T-helper 1 cell (primary cell): ENCODE data around the gene USP9X.
A peak's percentile ranks its signal among the peaks of the same experiment; 100 is the strongest.
"Not testable (repeated sequence)": the region's sequence is repeated elsewhere in the genome, so short reads cannot be mapped to it uniquely, and the experiment has no call there.

Experiments
- DNase-seq, 5 donors: peaks; one replicate each; pipeline ENCODE4 v3.0.0-alpha.2; 2012 to 2020

Gene USP9X

DNA sequence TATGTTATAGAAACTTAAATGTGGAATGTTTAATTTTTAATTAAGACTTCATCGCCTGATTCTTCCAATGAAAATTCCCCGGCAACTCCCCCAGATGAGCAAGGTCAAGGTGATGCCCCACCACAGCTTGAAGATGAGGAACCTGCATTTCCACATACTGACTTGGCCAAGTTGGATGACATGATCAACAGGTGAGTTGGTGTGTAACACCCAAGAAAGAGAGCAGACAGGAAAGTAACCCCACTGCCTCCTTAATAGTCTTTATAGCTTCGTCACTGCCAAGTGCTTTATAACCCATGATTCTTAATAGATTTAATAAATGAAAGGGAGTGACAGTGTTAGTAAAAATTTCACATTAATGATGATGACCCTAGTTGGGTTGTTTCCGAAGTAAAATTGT lies 43.7 kb downstream of the USP9X start:
- DNase-seq = no peak

DNA sequence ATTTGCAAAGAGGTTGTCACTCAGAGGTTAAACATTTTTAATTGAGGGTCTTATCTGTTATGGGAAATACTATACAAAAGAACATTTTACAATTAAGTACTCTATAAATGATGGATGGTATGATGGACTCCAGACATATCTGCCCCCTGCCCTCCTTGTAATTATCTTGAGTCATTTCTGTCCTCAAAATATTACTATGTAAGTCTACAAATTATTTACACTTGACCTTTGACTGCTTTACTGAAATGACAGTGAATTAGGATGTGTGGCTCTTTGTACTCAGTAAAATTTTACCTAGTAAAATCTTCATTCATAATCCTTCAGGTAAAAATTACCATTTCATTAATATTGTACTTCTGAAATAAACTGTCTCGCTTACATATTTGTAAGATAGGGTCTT lies 46.5 kb downstream of the USP9X start:
- no peak for DNase-seq

DNA sequence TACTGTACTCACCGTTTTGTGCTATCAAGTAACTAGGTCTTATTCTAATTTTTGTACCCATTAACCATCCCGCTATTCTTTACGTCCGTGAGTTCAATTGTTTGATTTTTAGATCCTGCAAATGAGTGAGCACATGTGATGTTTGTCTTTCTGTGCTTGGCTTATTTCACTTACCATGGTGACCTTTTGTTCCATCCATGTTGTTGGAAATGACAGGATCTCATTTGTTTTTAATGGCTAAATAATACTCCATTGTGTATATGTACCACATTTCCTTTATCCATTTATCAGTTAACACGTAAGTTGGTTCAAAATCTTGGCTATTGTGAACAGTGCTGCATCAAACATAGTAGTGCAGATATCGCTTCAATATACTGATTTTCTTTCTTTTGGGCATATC lies 48.3 kb downstream of the USP9X start:
- DNase-seq = no peak

DNA sequence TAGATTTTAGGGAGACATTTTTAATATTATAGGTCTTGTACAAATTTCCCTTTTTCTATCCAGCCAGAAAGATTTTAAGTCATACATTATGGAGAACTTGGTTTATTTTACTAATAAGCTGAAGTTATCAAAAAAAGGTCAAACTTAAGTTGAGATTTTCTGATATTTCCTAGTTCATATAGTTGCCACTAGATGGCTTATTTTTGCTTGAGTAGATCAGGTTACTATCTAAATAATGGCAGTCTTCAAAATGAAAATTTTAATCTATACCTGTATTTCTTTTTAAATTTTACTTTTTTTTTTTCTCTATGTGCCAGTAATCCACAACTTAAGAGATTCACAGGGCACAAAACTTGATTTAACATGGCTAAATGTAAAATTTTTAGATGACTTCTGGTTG lies 52.3 kb downstream of the USP9X start:
- DNase-seq = no peak

DNA sequence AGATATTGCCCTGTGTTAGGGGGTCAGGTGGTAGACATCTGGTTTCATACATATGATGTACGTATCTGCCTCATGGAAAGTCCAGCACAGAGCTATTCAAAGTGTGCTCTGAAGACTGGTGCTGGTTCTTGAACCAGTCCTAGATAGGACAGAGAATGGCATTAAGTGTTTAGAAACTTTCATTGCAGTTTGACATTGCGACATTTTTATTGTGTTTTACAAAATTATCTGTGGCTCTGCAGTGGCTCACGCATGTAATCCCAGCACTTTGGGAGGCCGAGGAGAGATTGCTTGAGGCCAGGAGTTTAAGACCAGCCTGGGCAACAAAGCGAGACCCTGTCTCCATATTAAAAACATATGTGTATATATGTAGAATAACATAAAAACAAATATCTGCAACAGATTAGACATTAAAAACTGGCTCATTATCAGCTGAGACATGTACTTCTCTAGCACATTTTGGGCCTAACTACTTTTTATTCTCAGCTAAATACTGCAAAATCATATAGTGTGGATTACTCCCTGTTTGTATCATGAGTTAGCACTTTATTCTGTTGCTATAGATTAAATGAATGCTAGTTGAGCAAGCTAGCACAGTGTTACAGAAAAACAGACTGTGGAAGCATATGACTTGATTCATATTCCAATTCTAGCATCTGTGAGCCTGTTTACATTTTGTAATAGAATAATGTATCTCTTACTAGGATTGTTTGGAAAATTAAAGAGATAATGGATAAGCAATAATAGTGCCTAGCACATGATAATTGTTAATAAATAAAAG lies 57.1 kb downstream of the USP9X start:
- DNase-seq = no peak

DNA sequence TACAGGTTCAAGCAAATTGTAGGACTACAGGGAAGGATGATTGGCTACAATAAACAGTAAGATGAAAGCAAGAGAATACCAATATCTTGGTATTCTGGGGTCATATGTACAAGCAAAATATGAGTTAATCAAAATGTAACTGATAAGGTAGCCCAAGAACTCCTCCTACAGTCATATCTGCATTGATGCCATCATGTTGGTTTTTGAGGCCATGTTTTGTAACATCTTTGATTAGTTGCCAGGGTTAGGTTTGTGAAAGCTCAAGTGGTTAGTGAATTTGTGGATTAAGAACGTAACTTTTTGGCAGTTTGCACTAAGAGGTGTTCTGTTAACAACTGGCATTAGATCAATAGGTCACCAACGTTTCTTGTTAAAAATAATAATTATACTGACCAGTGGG lies 59.6 kb downstream of the USP9X start:
- no peak for DNase-seq

DNA sequence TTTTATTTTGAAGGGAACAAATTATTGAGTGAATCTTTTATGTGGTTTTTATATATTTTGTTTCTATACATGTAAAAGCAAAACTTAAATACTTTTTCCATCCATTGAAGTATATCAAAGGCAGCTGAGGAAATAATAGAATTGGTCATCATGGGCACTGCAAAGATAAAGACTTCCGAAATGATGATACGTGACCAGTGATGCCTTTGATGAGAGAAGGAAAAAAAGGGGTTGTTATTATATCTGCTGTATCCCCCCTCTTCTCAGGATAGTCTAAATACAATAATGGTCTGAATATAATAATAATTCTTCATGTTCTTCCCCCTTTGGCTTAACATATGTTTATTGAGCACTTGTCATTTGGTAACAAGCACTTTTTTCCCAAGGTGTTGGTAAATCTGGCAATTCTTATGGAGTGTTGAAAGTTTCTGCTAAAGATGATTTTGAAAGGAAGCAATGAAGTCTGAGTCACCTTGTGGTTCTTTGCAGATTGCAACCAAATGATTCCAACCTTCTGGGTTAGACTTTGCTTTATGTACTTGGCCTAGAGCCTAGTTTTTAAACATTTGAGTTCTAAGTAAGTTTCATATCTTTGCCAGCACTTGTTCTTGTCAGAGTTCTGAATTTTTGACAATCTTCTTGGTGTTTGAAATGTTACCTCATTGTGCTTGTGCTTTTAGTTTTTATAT lies 60.8 kb downstream of the USP9X start:
- DNase-seq = peak in 1 of 5 donors; percentile 4

DNA sequence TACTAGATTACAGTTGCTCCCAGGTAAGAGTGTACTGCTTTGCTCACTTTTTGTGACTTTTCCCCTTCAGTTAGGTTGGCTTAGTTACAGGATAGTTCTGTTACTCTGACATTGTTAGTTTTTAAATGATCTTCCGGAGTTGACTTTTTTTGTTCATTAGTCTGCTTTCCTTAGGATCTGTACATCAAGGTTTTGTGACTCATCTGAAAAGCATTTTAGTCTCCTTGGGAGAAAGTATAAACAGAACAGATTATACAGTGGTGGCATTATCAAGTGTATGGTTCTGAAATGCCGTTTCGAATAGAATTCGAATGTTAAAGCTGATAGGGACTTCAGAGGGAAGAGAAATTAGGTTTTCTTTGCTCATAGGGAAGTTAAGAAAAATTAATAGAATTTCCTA lies 63.3 kb downstream of the USP9X start:
- no peak for DNase-seq

DNA sequence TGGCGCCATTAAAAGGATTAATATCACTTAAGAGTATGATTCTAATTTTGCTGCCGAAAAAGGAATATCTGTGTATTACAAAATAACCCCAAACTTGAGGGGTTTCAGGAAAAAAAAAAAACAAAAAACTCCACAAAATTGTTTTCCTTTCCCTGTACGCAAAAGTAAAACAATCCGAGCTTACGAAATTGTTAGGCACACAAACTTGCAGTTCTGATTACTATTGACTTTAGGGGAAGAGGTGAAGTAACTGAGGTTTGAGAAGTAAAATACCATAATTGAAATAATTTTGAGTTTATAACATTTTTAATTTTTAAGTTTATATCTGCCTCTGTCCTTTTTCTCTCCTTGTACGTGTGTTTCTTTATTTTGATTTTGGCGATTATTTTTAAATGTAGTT lies 64.8 kb downstream of the USP9X start:
- DNase-seq = no peak

DNA sequence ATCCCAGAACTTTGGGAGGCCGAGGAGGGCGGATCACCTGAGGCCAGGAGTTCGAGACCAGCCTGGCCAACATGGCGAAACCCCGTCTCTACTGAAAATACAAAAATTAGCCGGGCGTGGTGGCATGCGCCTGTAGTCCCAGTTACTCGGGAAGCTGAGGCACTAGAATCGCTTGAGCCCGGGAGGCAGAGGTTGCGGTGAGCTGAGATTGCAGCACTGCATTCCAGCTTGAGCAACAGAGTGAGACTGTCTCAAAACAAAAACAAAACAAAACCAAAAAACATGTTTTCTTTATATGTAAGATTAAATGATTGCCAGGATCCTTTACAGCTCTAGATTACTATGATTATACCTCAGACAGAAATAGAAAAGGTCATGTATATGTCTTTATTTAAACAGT lies 66.5 kb downstream of the USP9X start:
- not testable (repeated sequence) for DNase-seq

DNA sequence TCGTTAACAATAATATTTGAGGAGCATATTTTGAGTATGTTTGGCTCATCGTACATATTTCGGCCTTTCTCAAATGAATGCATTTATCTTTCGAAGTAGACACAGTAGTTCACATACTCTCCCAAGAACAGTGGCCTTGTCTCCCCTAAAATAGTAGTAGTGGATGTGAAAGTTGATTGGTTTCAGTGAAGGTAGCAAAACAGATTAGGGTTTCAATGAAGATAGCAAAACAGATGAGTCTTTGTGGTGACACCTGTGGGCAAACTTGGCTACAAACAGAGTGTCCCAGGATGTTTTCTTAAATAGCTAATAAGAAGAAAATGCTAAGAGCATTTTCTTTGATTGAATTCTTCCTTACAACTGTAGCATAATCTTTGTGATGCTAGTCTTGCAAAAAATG lies 67.0 kb downstream of the USP9X start:
- DNase-seq = no peak

DNA sequence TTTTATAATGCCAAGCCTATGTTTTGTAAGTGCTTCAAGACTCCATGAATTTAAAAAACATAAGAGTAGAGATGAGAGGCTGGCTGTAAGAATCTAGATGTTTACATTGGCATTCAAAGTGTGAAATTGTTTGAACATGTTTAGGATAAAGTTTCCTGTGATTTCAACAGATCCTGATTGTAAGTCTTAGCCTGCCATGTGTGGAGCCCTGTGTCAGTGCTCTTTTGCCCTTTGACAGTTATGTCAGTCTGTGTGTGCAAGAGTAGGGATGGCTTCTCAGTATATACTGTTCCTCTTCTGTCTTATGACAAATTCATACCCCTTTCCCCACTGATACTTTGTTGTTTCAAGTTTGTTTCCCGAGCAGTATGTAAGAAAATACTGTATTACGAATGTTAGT lies 68.2 kb downstream of the USP9X start:
- no peak for DNase-seq

DNA sequence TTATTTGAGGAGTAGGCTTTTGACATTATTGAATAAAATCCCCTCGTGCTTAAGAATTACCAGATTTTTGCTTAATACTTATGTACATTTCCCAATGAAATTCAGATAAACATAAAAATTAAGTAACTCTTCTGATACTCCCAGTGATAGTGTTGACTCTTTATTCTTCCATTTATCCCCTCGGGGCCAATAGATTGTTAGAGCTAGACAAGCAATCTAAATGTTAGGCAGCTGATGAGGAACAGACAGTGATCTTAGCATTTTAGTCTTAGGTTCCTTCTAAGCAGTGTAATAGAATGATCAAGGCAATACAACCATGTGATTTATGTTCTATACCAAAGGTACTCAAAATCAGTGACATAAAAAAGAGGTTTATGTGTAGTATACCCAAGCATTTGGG lies 68.7 kb downstream of the USP9X start:
- no peak for DNase-seq

DNA sequence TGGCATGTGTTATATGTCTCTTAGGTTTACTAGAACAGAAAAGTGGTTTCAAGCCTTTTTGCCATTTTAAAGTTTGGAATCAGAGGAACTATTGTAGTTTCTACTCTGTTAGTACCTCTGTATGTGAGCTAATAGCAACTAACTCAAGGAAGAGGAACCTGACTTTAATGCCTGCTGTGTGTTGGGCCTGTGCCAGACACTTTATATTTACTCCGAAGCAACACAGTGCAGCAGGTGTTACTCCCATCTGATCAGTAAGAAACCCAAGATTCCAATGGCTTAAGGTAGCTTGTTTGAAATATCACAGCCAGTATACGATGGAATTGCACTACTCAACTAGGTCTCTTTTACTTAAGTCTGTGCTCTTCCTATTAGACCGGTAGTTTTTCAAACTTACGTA lies 79.2 kb downstream of the USP9X start:
- DNase-seq = no peak

DNA sequence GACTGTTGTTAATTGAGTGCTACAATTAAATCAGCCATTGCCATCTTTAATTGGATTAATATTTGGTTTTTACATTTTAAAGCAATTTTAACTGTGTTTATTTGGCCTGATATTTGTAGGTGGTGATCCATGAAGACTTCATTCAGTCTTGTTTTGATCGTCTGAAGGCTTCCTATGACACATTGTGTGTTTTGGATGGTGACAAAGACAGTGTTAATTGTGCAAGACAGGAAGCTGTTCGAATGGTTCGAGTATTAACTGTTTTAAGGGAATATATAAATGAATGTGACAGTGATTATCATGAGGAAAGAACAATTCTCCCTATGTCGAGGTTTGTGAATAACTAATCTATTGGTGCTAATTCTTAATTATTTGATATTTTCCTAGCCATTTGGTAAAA lies 82.6 kb downstream of the USP9X start:
- DNase-seq = no peak

DNA sequence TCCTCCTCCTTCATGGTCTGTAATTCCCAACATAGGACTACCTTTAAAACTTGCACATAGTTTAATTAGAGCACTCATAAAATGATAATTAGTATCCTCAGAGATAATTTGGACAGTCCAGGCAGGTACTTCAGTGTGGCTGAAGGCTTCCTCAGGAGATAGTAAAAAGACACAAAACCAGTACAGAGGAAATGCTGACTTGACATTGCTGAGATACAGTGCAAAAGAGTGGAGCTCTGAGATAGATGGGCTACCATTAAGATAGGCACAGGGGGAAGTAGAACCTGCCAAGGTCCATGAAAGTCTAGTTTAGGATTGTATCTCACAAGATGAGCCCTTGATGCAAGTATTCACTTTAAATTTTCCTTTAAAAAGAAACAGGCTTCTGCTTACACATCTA lies 91.0 kb downstream of the USP9X start:
- DNase-seq = no peak

DNA sequence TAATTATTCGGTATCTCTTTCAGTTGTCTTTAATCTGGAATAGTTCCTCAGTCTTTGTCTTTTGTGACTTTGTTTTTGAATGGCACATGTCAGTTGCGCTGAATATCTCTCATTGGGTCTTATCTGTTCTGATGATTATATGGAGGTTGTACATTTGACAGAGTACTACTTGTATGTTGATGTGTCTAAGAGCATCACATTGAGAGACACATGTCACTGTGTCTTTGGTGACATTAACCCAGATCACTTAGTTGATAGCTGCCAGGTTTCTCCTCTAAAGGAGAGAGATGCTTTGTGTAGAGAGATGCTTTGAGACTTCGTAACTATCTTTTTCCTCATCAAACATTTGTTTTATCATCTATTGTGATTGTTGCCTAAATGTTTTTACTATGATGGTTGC lies 92.1 kb downstream of the USP9X start:
- DNase-seq = no peak

DNA sequence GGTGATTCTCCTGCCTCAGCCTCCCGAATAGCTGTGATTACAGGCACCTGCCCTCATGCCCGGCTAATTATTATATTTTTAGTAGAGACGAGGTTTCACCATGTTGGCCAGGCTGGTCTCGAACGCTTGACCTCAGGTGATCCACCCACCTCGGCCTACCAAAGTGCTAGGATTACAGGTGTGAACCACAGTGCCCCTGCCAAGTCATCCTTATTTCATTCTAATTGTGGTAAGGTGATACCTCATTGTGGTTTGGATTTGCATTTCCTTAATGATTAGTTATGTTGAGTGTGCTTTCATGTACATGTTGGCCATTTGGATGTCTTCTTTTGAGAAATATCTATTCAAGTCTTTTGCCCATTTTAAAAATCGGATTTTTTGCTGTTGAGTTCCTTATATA lies 93.0 kb downstream of the USP9X start:
- no peak for DNase-seq

DNA sequence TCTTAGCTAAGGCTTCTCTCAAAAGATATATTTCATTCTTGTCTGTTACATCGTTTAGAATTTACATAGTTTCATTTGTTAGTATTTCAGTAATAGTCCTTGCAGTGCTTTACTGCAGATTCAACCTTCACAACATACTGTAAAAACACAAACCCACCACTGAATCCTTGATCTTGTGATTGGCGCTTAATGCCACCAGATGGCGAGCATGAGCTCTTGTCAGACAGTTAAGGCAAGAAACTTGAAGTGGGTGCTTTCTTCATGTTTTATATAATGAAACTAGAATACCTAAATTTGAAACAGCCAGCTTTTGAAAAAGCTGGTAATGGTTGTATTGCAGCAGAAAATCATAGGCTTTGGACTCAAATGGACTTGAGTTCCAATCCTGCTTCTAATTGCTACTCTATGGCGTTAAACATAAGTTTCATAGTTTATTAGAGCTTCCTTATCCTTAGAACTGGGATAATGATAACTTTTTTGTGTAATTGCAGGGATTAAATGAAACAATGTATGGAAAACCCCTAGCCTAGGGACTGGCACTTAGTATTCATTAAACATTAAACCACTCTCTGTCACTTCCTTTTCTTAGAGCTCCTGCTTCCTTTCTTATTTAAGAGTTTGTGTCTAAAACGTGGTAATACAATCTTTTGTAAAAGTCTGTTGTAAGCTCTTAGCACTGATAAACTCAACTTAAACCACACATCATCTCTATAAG lies 95.1 kb downstream of the USP9X start:
- DNase-seq = peak in 4 of 5 donors; percentile 8 to 66 (median 20)

DNA sequence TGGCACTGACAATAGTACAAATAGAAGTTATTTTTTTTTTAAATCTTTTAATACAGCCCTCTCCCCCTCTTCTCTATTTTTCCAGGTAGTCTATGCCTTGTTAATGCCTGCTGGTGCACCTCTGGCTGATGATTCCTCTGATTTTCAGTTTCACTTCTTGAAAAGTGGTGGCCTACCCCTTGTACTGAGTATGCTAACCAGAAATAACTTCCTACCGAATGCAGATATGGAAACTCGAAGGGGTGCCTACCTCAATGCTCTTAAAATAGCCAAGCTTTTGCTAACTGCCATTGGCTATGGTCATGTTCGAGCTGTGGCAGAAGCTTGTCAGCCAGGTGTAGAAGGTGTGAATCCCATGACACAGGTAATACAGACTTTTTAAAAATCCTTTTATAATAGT lies 99.1 kb downstream of the USP9X start:
- no peak for DNase-seq

DNA sequence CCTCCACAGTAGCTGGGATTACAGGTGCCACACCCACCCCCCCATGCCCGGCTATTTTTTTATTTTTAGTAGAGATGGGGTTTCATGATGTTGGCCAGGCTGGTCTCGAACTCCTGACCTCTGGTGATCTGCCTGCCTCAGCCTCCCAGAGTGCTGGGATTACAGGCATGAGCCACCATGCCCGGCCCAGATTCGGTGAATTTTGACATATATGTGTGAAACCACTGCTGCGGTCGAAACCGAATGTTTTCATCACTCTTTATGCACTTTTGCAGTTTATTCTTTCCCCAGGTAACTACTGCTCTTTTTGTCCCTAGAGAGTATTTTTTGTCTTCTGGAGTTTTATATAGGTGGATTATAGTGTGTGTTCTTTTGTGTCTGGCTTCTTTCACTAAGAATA lies 101.7 kb downstream of the USP9X start:
- not testable (repeated sequence) for DNase-seq

DNA sequence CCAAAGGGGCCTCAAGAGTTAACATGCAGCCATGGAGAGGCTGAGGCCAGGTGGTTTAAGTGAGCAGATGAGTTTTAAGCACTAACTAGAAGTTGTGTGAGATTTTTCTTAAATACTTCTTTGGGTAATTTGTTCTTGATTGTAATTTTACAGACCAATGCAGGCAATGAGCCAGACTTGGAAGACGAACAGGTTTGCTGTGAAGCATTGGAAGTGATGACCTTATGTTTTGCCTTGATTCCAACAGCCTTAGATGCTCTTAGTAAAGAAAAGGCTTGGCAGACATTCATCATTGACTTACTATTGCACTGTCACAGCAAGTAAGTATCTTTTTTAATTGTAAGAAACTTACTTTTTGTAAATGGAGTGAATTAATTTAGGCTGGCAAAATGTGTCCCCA lies 103.9 kb downstream of the USP9X start:
- no peak for DNase-seq

DNA sequence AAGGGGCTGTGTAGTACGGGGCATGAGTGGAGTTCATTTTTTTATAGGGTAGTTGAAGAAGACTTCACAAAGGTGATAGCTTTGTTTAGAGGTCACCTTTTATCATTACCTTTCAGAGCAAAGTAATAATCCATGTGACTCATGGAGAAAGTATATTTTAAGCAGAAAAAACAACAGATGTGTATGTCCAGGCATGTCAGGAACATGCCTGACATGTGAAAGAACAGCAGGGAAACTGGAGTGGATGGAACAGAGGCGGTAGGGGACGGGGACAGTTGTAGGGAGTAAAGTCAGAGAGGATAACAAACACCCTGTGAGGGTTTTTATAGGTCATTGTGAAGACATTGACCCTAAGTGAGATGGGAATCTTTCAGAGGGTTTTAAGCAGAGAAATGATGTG lies 107.6 kb downstream of the USP9X start:
- DNase-seq = no peak

DNA sequence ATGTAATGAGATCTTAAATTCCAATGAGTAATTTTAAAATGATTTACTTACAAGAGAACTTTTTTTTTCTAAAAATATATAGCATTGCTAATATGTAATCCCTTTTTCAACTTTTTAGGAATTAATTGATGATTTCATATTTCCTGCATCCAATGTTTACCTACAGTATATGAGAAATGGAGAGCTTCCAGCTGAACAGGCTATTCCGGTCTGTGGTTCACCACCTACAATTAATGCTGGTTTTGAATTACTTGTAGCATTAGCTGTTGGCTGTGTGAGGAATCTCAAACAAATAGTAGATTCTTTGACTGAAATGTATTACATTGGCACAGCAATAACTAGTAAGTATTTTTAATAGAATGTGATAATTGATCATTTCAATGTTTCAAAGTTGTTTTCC lies 113.2 kb downstream of the USP9X start:
- no peak for DNase-seq
